Smooth muscle cell (in vitro differentiated cells): ENCODE measurements around the gene WDFY2. TPM values are rescaled to one million over a fixed set of nuclear protein-coding genes. Genes with fewer than 3 reads are reported as not detected.

ENCODE experiments used
- DNase-seq: peaks from one replicate; lab custom pipeline; 2025; ENCODE audit not compliant: unreplicated experiment; lab: John Stamatoyannopoulos, UW
- H2AFZ ChIP-seq: fragments of 200-600 bp; sonication (generic); 2 replicates; pipeline ENCODE4 v1.6.0; 2016; ENCODE audit warnings: antibody characterized with exemption, low read depth, mild to moderate bottlenecking
- H3F3A ChIP-seq: fragments of 200-600 bp; sonication (generic); 2 replicates; pipeline ENCODE4 v1.6.0; 2017; ENCODE audit warnings: antibody characterized with exemption, low read depth
- H3K27ac ChIP-seq: fragments of 200-600 bp; sonication (generic); 2 replicates; pipeline ENCODE4 v1.5.1; 2016; ENCODE audit warnings: low read depth, mild to moderate bottlenecking
- H3K27me3 ChIP-seq: fragments of 200-600 bp; sonication (generic); 2 replicates; pipeline ENCODE4 v1.6.1; 2016; ENCODE audit warnings: low read depth, mild to moderate bottlenecking
- H3K36me3 ChIP-seq: fragments of 200-600 bp; sonication (generic); 2 replicates; pipeline ENCODE4 v1.5.1; 2016; ENCODE audit warnings: low read depth
- H3K4me1 ChIP-seq: fragments of 200-600 bp; sonication (generic); 2 replicates; pipeline ENCODE4 v1.5.1; 2016; ENCODE audit warnings: low read depth
- H3K4me2 ChIP-seq: fragments of 200-600 bp; sonication (generic); 2 replicates; pipeline ENCODE4 v1.6.0; 2016; ENCODE audit warnings: mild to moderate bottlenecking
- H3K4me3 ChIP-seq: fragments of 200-600 bp; sonication (generic); 2 replicates; pipeline ENCODE4 v1.5.1; 2016; ENCODE audit warnings: mild to moderate bottlenecking
- H3K79me2 ChIP-seq: fragments of 200-600 bp; sonication (generic); 2 replicates; pipeline ENCODE4 v1.6.0; 2016; ENCODE audit warnings: low read depth, mild to moderate bottlenecking
- H3K9ac ChIP-seq: fragments of 200-600 bp; sonication (generic); 2 replicates; pipeline ENCODE4 v1.6.0; 2016; ENCODE audit warnings: low read depth
- H3K9me3 ChIP-seq: fragments of 200-600 bp; sonication (generic); replicated peaks from 2 replicates; pipeline ENCODE4 v1.5.1; 2016; ENCODE audit warnings: low read depth
- H4K20me1 ChIP-seq: fragments of 200-600 bp; sonication (generic); 2 replicates; pipeline ENCODE4 v1.6.0; 2016; ENCODE audit warnings: low read depth
- CTCF ChIP-seq: fragments of 200-600 bp; sonication (generic); IDR thresholded peaks from 2 replicates; pipeline ENCODE4 v1.5.1; 2017; ENCODE audit warnings: borderline replicate concordance, mild to moderate bottlenecking, antibody characterized with exemption; ENCODE audit not compliant: insufficient read depth, poor library complexity, severe bottlenecking
- WGBS: methylation state at CpG from one replicate; pipeline ENCODE4 v1.1.7; 2016; ENCODE audit warnings: low lambda C conversion rate; 5-methylcytosine and 5-hydroxymethylcytosine counted together
- polyA plus RNA-seq: library from polyadenylated mRNA; unstranded; fragments of >200 nt; fragmentation: Nextera tagmentation; extraction: Ambion mirVana; gene quantifications from 2 replicates; pipeline ENCODE4 v1.2.1, GENCODE V29; 2016
- total RNA-seq: library from RNA; depleted of rRNA; stranded (reverse); fragments of >200 nt; gene quantifications from 2 replicates; pipeline ENCODE4 v1.2.3, GENCODE V29; 2014

The WDFY2 gene
- total and polyA plus RNA-seq, 2 experiments from 2014 or later, result 6.6 to 13.7 TPM

- Histone ChIP-seq H4K20me1 (peaks cover 3% of the 10 kb centered on the region), H3K79me2 (peaks cover 29% of the 10 kb centered on the region), H3K27ac (no peak overlapping the region), H3K36me3 (peaks cover 4% of the 10 kb centered on the region), H2AFZ (no peak overlapping the region), H3K4me3 (no peak overlapping the region), H3F3A (no peaks in the 10 kb centered on the region), H3K4me1 (no peaks in the 10 kb centered on the region), H3K27me3 (no peaks in the 10 kb centered on the region), H3K9me3 (no peaks in the 10 kb centered on the region), H3K4me2 (no peak overlapping the region), H3K9ac (no peak overlapping the region)
- no peak for TF ChIP-seq CTCF
- 100% methylated on average over 1 of the region's 1 CpG for WGBS
- no peak for DNase-seq
Observed at GRCh38 chr13:51660813-51661212, 76.6 kb downstream of the WDFY2 start.

- no peaks in the 10 kb centered on the region for H3K4me1 ChIP-seq
- no peak for DNase-seq
- no peak overlapping the region for H2AFZ ChIP-seq
- 79% methylated on average over 8 of the region's 8 CpGs for WGBS
- no peak overlapping the region for H3K4me2 ChIP-seq
- no peaks in the 10 kb centered on the region for H3F3A ChIP-seq
- peaks cover 8% of the 10 kb centered on the region for H3K79me2 ChIP-seq
- no peak overlapping the region for H3K4me3 ChIP-seq
- H3K27ac ChIP-seq, result no peak overlapping the region
- TF ChIP-seq CTCF, result no peak
- H3K27me3 ChIP-seq, result no peaks in the 10 kb centered on the region
- H3K36me3 ChIP-seq, result peaks cover 4% of the 10 kb centered on the region
- no peaks in the 10 kb centered on the region for H3K9me3 ChIP-seq
- H4K20me1 ChIP-seq, result peaks cover 14% of the 10 kb centered on the region
- H3K9ac ChIP-seq, result no peak overlapping the region
Observed at GRCh38 chr13:51663973-51664957, 80.0 kb downstream of the WDFY2 start.

- no peak overlapping the region for H3K4me2 ChIP-seq
- H3K4me1 ChIP-seq, result no peaks in the 10 kb centered on the region
- H3K9me3 ChIP-seq, result no peaks in the 10 kb centered on the region
- H3K27me3 ChIP-seq, result no peaks in the 10 kb centered on the region
- no peak for DNase-seq
- peaks cover 11% of the 10 kb centered on the region for H4K20me1 ChIP-seq
- H3K27ac ChIP-seq, result no peak overlapping the region
- H3K4me3 ChIP-seq, result no peak overlapping the region
- H3F3A ChIP-seq, result no peaks in the 10 kb centered on the region
- H3K36me3 ChIP-seq, result peaks cover 4% of the 10 kb centered on the region
- H2AFZ ChIP-seq, result no peak overlapping the region
- TF ChIP-seq CTCF, result no peak
- WGBS, result 94% methylated on average over 2 of the region's 2 CpGs
- peaks cover 8% of the 10 kb centered on the region for H3K79me2 ChIP-seq
- H3K9ac ChIP-seq, result no peak overlapping the region
Observed at GRCh38 chr13:51665456-51665855, 81.2 kb downstream of the WDFY2 start.
